GM12891 (cell line): ENCODE results near the gene MRPL34.

Experiments
- POLR2A ChIP-seq: IDR thresholded peaks from 2 replicates; pipeline ENCODE4 v1.6.1; 2011; ENCODE audit warnings: low read depth, low read length, control low read depth
- POLR2AphosphoS5 ChIP-seq: IDR thresholded peaks from 2 replicates; pipeline ENCODE4 v1.6.1; 2011; ENCODE audit warnings: low read depth, low read length, control low read depth
- POU2F2 ChIP-seq: IDR thresholded peaks from 2 replicates; pipeline ENCODE4 v1.6.1; 2011; ENCODE audit warnings: low read depth, mild to moderate bottlenecking, control low read depth, low read length, moderate library complexity
- SPI1 ChIP-seq: IDR thresholded peaks from 2 replicates; pipeline ENCODE4 v1.6.1; 2011; ENCODE audit warnings: low read depth, low read length, control low read depth
- TAF1 ChIP-seq: IDR thresholded peaks from 2 replicates; pipeline ENCODE4 v1.6.1; 2011; ENCODE audit warnings: low read depth, low read length, control low read depth

DNA sequence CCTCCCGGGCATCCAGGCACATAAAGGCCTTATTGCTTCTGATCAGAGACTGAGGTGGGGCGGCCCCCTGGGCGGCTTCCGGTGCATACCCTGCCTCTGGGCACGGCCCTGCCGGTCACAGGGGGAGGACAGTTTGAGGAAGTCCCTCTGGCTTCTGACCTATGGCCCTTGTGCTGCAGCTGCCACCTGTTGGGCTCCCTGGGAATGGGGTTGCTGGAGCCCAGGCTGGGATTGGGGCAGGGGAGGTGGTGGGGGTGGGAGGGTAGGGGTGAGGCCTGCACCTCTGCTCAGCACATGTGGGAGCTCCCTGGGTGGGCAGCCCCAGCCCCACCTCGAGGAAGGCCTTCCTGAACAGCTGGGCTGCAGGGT, 18.3 kb downstream of the MRPL34 start:
- TF ChIP-seq POU2F2 (no peak), POLR2A (no peak), POLR2AphosphoS5 (no peak), TAF1 (no peak), SPI1 (peak; percentile 50)
